Psoas muscle (tissue), 8 donors: ENCODE measurements around the gene ACADM. TPM values are rescaled to one million over a fixed set of nuclear protein-coding genes. Genes with fewer than 3 reads are reported as not detected.
"Not testable (repeated sequence)": the region's sequence is repeated elsewhere in the genome, so short reads cannot be mapped to it uniquely, and the experiment has no call there.

Experiments used
- ATAC-seq, 4 donors: fragments of 200-7000 bp; cut with Tn5 transposase; one replicate each; pipeline ENCODE4 v1.9.1; 2020; ENCODE audit warnings: moderate library complexity in 3 of 4, mild to moderate bottlenecking in 2 of 4
- DNase-seq, 2 donors: peaks; one replicate each; pipeline ENCODE4 v3.0.0-alpha.2; 2020
- H3K27ac ChIP-seq: fragments of 200-600 bp; one replicate; pipeline ENCODE4 v1.8.0; 2022
- H3K27me3 ChIP-seq, 3 donors: fragments of 200-600 bp in 1 of 3; one replicate each; pipeline versions ENCODE4 v1.6.1 to v1.8.0; 2013 to 2022; ENCODE audit warnings: low read length in 2 of 3, mild to moderate bottlenecking in 2 of 3, moderate library complexity in 1 of 3; ENCODE audit not compliant: insufficient read depth in 3 of 3
- H3K36me3 ChIP-seq, 2 donors: fragments of 200-600 bp in 1 of 2; one replicate each; pipeline versions ENCODE4 v1.6.1 to v1.8.0; 2013 to 2022; ENCODE audit warnings: low read depth in 1 of 2, mild to moderate bottlenecking in 1 of 2, moderate library complexity in 1 of 2; ENCODE audit not compliant: insufficient read depth in 1 of 2
- H3K4me1 ChIP-seq: fragments of 200-600 bp; one replicate; pipeline ENCODE4 v1.8.0; 2022
- H3K4me3 ChIP-seq: fragments of 200-600 bp; one replicate; pipeline ENCODE4 v1.8.0; 2022; ENCODE audit warnings: mild to moderate bottlenecking
- H3K9me3 ChIP-seq: fragments of 200-600 bp; one replicate; pipeline ENCODE4 v1.8.0; 2022
- WGBS, 3 donors: extraction: QIAGEN DNeasy Blood & Tissue Kit; methylation state at CpG; one replicate each; pipeline versions ENCODE4 v1.1.6 to v1.1.7; 2013; 5-methylcytosine and 5-hydroxymethylcytosine counted together
- intact Hi-C, 2 donors: fragments of 100-400 bp; cut with DNase I; formaldehyde crosslinking; loops; one replicate each; pipeline versions ENCODE4 v1.11.0 to v1.14.2; 2022
- long read RNA-seq, 2 donors: library from polyadenylated mRNA; unstranded; transcript quantifications; one replicate each; pipeline ENCODE4 v2.0.0, GENCODE V29; 2021
- polyA plus RNA-seq, 3 donors: library from polyadenylated mRNA; stranded (reverse); fragments of 200-250 nt; gene quantifications; one replicate each; pipeline ENCODE4 v1.2.3, GENCODE V29; 2013
- total RNA-seq, 4 donors: library from RNA; stranded (reverse); fragmentation: NEBNext Ultra II Directional in 2 of 4; extraction: Animal tissue kit (Norgen Biotek cat#: 25700) in 2 of 4; gene quantifications; one replicate each; pipeline versions ENCODE4 v1.2.1 to v1.2.4, GENCODE V29; 2021 to 2023
- TF ChIP-seq, protein P1 (sequence below): fragments of 200-600 bp; IDR thresholded peaks from one replicate; pipeline ENCODE4 v1.8.0; 2022; ENCODE audit warnings: antibody characterized with exemption
- donor health status: healthy with polysubstance abuse.
- donor health status: DM: no; HTN: no; CAD: no; lungs with moderate emphysema.
- donor health status: Bipolar disorder and iron deficiency.
- donor health status: healthy.
- donor health status: DM: yes; HTN: yes; CAD: no.
- donor health status: DM: no; HTN: no; CAD: no.
- donor health status: DM: no; HTN: no; CAD: no.
- donor health status: DM: yes; HTN: yes; CAD: no.

ACADM gene
- total RNA-seq (100 to 1,000 TPM; 156 to 203 (median 171) TPM), polyA plus RNA-seq (100 to 1,000 TPM; 101 to 226 (median 149) TPM)
- long read RNA-seq, donor 1, transcript ACADM-202 (12 exons, 2,619 nt): major isoform, 121 of 133 reads
- long read RNA-seq, donor 1, partial matches to known transcripts: 5 of 133 reads
- long read RNA-seq, donor 1, other reads (novel, unspliced or antisense): 5 of 133 reads
- long read RNA-seq, donor 2, transcript ACADM-202 (12 exons, 2,619 nt): major isoform, 205 of 227 reads
- long read RNA-seq, donor 2, partial matches to known transcripts: 11 of 227 reads
- long read RNA-seq, donor 2, other reads (novel, unspliced or antisense): 8 of 227 reads

DNA sequence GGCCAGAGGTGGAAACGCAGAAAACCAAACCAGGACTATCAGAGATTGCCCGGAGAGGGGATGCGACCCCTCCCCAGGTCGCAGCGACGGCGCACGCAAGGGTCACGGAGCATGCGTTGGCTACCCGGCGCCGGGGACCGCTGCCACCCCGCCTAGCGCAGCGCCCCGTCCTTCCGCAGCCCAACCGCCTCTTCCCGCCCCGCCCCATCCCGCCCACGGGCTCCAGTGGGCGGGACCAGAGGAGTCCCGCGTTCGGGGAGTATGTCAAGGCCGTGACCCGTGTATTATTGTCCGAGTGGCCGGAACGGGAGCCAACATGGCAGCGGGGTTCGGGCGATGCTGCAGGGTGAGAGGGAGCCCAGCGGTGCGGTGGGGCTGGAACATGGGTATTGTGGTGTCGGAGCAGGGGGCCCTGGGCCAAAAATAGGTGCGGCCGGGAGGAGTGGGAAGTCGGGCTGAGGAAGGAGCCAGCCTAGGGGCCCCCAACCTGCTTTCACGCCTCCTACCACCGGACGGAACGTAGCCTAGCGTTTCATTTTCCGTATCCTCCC, at the start of gene ACADM:
Gene ACADM, plus strand, starts transcription at position 238 of the 551 bp plus-strand sequence. Its CDS starts 79 bp downstream, at position 317.
- intact Hi-C loops: loop anchor here in 1 of 2 donors (5.0 kb wide), 1 partner anchor 63 kb away; the partner anchor contains the start of gene RABGGTB
- Histone ChIP-seq H3K36me3 (no peaks in the 10 kb centered on the region), H3K4me3 (peak within 1 kb of the TSS; percentile 96), H3K9me3 (no peaks in the 10 kb centered on the region), H3K4me1 (peaks cover 32% of the 10 kb centered on the region), H3K27me3 (no peaks in the 10 kb centered on the region), H3K27ac (peak within 1 kb of the TSS; percentile 92)
- ATAC-seq: peak; percentile 96 to 98 (median 97)
- 0 to 1% (median 0%) methylated on average over 23 to 48 of the region's 48 CpGs for WGBS, 3 donors
- DNase-seq: peak; percentile 91 to 93
- TF ChIP-seq, protein P1, sequence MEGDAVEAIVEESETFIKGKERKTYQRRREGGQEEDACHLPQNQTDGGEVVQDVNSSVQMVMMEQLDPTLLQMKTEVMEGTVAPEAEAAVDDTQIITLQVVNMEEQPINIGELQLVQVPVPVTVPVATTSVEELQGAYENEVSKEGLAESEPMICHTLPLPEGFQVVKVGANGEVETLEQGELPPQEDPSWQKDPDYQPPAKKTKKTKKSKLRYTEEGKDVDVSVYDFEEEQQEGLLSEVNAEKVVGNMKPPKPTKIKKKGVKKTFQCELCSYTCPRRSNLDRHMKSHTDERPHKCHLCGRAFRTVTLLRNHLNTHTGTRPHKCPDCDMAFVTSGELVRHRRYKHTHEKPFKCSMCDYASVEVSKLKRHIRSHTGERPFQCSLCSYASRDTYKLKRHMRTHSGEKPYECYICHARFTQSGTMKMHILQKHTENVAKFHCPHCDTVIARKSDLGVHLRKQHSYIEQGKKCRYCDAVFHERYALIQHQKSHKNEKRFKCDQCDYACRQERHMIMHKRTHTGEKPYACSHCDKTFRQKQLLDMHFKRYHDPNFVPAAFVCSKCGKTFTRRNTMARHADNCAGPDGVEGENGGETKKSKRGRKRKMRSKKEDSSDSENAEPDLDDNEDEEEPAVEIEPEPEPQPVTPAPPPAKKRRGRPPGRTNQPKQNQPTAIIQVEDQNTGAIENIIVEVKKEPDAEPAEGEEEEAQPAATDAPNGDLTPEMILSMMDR: no peak

DNA sequence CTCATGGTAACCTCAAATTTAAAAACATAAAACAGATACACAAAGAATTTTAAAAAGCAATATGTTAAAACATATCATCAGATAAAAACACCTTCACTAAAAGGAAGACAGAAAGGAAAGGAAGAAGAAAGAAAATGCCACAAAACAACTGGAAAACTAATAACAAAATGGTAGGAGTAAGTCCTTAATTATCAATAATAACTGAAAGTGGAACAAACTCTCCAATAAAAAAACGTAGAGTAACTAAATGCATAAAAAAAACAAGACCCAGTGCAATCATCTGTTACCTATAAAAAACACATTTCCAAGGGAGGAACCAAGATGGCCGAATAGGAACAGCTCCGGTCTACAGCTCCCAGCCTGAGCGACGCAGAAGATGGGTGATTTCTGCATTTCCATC, 47.1 kb upstream of the ACADM start:
- TF ChIP-seq, protein P1: no peak
- intact Hi-C loops: no loop called here
- Histone ChIP-seq H3K4me1 (no peaks in the 10 kb centered on the region), H3K9me3 (no peaks in the 10 kb centered on the region), H3K4me3 (no peak overlapping the region), H3K27ac (no peak overlapping the region), H3K27me3 (no peaks in the 10 kb centered on the region), H3K36me3 (no peaks in the 10 kb centered on the region)
- no peak for DNase-seq
- no peak for ATAC-seq
- 79 to 82% (median 81%) methylated on average over 5 of the region's 5 CpGs for WGBS, 3 donors

DNA sequence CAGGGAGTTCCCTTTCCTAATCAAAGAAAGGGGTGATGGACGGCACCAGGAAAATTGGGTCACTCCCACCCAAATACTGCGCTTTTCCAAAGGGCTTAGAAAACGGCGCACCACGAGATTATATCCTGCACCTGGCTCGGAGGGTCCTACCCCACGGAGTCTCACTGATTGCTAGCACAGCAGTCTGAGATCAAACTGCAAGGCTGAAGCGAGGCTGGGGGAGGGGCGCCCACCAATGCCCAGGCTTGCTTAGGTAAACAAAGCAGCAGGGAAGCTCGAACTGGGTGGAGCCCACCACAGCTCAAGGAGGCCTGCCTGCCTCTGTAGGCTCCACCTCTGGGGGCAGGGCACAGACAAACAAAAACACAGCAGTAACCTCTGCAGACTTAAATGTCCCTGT, 46.5 kb upstream of the ACADM start:
- DNase-seq, H3K27me3 ChIP-seq, H3K4me3 ChIP-seq, H3K36me3 ChIP-seq, ATAC-seq, H3K9me3 ChIP-seq, intact Hi-C loops, H3K27ac ChIP-seq, H3K4me1 ChIP-seq: not testable (repeated sequence)
- 61 to 68% (median 66%) methylated on average over 10 of the region's 10 CpGs for WGBS, 3 donors

DNA sequence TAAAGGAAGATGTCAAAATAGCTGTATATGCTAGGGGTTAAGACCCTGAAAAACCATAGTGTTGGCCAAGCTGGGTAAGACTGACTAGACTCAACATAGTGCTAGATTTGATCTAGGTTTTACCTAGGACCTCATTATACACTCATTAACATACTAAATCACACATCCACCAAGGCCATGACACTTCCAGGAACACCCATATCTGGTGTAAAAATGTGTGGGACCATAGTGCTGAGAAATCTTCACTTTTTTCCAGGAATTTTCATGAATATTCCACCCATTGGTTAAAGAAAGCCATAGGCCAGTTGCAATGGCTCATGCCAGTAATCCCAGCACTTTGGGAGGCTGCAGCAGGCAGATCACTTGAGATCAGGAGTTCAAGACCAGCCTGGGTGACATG, 34.0 kb upstream of the ACADM start:
- H3K36me3 ChIP-seq: no peaks in the 10 kb centered on the region
- no peaks in the 10 kb centered on the region for H3K9me3 ChIP-seq
- no peak for ATAC-seq

DNA sequence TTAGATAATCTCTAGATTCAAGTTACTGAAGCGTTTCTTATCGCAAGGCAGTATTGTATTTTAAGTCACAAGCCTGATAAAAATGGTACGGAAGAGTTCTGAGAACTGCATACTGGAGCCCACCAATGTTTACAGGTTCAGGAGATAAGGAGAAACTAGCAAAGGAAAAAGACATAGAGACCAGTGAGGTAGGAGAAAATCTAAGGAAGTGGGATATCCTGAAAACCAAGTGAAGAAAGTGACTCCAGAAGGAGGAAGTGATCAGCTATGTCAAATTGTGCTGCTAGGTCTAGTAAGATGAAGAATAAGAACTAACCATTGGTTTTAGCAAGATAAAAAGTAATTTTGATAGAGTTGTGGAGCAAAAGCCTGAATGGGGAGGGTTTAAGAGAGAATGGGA, 31.0 kb upstream of the ACADM start:
- WGBS, 3 donors: 56 to 63% (median 59%) methylated on average over 3 of the region's 3 CpGs
- H3K4me3 ChIP-seq: no peak overlapping the region
- intact Hi-C loops: no loop called here

More for the DNA sequence above, 34.0 kb upstream of the ACADM start:
- TF ChIP-seq, protein P1: no peak
- no peaks in the 10 kb centered on the region for H3K27me3 ChIP-seq
- intact Hi-C loops: no loop called here
- no peak overlapping the region for H3K4me3 ChIP-seq
- H3K4me1 ChIP-seq: no peaks in the 10 kb centered on the region
- no peak for DNase-seq
- H3K27ac ChIP-seq: no peak overlapping the region

More for the DNA sequence above, 31.0 kb upstream of the ACADM start:
- Histone ChIP-seq H3K27ac (no peak overlapping the region), H3K36me3 (no peaks in the 10 kb centered on the region), H3K9me3 (no peaks in the 10 kb centered on the region), H3K27me3 (no peaks in the 10 kb centered on the region), H3K4me1 (no peaks in the 10 kb centered on the region)
- TF ChIP-seq, protein P1: no peak
- ATAC-seq (no peak), DNase-seq (no peak)
